MM.1S (cell line): ENCODE measurements around the gene NAB1.

Source experiments
- CTCF ChIP-seq: fragments of 300-600 bp; sonication (generic); IDR thresholded peaks from 2 replicates; pipeline ENCODE4 v1.5.1; 2016; ENCODE audit warnings: antibody characterized with exemption, low read length, mixed read lengths
- EZH2 ChIP-seq: fragments of 300-600 bp; sonication (generic); optimal IDR thresholded peaks from 2 replicates; pipeline ENCODE3; 2017; ENCODE audit warnings: low read depth, mild to moderate bottlenecking, antibody characterized with exemption, low read length, mixed read lengths

DNA sequence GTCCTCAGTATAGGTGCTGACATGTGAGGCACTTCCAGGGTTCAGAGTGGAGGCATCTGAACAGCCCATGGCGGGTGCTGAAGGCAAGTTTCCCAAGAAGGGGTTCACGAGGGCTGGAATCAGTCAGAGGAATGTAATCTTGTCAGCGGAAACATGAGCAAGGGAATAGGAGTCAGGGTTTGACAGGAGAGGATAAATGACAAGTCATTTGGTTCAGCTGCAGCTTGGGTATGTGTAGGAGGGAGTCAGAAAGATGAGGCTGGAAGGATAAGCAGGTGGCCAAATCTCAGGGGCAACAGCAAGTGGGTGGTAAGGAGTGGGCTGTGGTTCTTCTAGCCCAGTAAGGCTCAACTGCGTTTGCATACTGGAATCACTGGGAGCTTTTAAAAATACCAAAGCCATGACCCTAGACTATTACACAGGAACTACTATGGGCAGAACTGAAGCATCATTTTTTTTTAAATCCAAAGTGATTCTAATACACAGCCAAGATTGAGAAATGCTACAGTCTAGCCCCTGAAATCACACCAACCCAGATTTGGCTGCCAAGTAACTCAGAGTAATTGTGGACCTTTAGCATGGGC, 41.8 kb upstream of the NAB1 start:
- TF ChIP-seq CTCF (no peak), EZH2 (no peak)
